NB4 (cell line): Measurements from ENCODE around the gene SCFD2.

Experiments
- DNase-seq: peaks from one replicate; pipeline ENCODE4 v3.0.0; 2010; ENCODE audit warnings: low read depth
- H3K4me3 ChIP-seq: one replicate; pipeline ENCODE4 v1.5.1; 2011; ENCODE audit warnings: mild to moderate bottlenecking, low read depth, low read length, moderate library complexity
- MYC ChIP-seq: IDR thresholded peaks from 2 replicates; pipeline ENCODE4 v1.6.1; 2011; ENCODE audit warnings: low read depth, low read length
- POLR2A ChIP-seq: IDR thresholded peaks from 2 replicates; pipeline ENCODE4 v1.6.1; 2011; ENCODE audit warnings: mild to moderate bottlenecking; ENCODE audit not compliant: insufficient read length; ENCODE audit errors: extremely low read depth
- TF ChIP-seq, protein P1 (sequence below): IDR thresholded peaks from one replicate; pipeline ENCODE4 v1.5.1; 2012; ENCODE audit warnings: low read depth, low read length
- TF ChIP-seq, protein P2 (sequence below): IDR thresholded peaks from 2 replicates; pipeline ENCODE4 v1.6.1; 2011; ENCODE audit warnings: low read depth, low read length

The SCFD2 gene

DNA sequence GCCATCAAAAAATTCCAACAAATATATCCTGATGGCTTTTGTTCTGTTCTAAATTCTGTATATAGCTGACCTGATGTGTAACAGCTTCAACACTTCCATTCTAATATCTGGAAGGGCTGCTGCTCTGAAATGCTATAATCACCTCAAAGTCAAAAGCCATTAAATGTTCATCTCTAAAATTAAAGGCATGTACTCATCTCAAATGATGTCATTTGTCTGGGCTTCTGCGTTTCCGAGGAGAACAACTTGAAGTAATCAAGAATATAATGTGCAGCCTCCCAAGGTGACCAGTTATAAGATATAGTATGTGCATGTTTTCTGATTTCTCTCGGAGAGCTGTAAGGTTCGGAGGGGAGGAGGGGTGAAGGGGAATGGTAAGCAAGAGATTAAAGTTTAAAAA lies 237.6 kb downstream of the SCFD2 start:
- DNase-seq = no peak
- H3K4me3 ChIP-seq = no peak overlapping the region
- TF ChIP-seq MYC (no peak), POLR2A (no peak)
- TF ChIP-seq, protein P1, sequence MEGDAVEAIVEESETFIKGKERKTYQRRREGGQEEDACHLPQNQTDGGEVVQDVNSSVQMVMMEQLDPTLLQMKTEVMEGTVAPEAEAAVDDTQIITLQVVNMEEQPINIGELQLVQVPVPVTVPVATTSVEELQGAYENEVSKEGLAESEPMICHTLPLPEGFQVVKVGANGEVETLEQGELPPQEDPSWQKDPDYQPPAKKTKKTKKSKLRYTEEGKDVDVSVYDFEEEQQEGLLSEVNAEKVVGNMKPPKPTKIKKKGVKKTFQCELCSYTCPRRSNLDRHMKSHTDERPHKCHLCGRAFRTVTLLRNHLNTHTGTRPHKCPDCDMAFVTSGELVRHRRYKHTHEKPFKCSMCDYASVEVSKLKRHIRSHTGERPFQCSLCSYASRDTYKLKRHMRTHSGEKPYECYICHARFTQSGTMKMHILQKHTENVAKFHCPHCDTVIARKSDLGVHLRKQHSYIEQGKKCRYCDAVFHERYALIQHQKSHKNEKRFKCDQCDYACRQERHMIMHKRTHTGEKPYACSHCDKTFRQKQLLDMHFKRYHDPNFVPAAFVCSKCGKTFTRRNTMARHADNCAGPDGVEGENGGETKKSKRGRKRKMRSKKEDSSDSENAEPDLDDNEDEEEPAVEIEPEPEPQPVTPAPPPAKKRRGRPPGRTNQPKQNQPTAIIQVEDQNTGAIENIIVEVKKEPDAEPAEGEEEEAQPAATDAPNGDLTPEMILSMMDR = no peak
- TF ChIP-seq, protein P2, sequence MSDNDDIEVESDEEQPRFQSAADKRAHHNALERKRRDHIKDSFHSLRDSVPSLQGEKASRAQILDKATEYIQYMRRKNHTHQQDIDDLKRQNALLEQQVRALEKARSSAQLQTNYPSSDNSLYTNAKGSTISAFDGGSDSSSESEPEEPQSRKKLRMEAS = no peak

DNA sequence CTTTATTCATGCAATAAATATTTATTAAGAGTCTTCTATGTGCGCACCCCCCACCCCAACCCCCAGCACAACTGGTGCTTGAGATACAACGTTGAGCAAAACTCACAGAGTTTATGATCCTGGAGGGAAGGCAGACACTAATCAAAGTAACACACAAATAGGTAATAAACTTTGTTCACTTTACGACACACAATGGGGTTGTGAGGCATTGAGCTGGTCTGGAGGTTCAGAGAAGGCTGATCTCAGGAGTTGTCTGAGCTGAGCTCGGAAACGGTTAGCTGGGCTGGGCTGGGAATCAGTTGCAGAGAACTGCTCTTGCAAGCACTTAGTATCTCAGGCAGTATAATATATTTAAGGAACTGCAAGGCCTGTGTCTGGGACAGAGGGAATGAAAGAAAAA lies 238.5 kb downstream of the SCFD2 start:
- DNase-seq = no peak
- no peak for TF ChIP-seq POLR2A
- TF ChIP-seq, protein P1 = no peak
- H3K4me3 ChIP-seq = no peak overlapping the region

DNA sequence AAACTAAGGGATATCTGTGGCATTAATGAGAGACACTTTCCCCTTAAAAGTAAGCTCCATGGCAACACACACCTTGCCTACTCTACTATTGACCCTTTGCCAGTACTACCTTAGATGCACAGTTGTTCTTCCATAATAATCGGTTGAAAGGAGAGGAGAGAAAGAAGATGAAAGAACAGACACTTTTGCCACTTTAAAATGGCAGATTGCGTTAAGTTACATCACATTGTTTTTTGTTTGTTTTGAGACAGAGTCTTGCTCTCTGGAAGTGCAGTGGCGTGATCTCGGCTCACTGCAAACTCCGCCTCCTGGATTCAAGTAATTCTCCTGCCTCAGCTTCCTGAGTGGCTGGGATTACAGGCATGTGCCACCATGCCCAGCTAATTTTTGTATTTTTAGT lies 239.8 kb downstream of the SCFD2 start:
- DNase-seq = no peak
- TF ChIP-seq, protein P2 = no peak
- TF ChIP-seq, protein P1 = no peak
- H3K4me3 ChIP-seq = no peak overlapping the region

DNA sequence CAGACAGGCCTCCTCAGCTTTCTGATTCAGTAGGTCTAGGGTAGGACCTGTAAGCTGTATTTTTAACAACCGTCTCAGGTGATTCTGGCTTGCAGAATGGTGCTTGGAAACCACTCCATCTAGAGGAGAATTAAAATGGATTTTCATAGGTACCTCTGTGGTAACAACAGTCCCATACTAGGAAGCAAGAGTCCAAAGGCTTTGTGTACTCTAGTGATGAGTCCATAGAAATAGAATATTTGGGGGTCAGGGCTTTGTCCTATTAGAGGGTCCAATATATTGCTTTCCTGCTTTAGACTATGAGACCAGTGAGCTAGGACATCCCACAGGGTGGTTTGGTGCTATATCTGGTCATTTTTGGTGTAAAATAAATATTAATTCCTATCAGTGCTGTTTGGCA lies 242.0 kb downstream of the SCFD2 start:
- TF ChIP-seq, protein P1 = no peak
- TF ChIP-seq POLR2A (no peak), MYC (no peak)
- TF ChIP-seq, protein P2 = no peak
- DNase-seq = no peak
- no peak overlapping the region for H3K4me3 ChIP-seq

DNA sequence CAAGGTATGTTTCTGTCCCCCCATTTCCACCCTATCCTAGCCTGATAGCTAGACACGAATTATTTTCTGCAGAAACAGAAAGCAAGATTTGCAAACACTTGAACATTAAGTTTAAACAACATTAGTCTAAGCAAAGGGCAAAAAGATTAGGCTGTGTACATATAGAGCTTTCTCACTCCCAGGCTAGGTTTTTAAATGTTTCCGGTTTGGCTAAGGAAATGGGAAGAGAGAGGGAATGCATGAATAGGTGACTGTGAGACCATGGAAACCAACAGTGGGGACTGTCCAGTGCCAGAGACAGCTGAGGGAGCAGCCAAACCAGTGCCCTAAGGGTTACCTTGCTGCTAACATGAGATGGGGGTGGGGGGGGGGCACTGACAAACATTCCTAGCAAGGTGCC lies 242.7 kb downstream of the SCFD2 start:
- TF ChIP-seq, protein P1 = no peak
- TF ChIP-seq MYC (no peak), POLR2A (no peak)
- DNase-seq = no peak
- no peak overlapping the region for H3K4me3 ChIP-seq

DNA sequence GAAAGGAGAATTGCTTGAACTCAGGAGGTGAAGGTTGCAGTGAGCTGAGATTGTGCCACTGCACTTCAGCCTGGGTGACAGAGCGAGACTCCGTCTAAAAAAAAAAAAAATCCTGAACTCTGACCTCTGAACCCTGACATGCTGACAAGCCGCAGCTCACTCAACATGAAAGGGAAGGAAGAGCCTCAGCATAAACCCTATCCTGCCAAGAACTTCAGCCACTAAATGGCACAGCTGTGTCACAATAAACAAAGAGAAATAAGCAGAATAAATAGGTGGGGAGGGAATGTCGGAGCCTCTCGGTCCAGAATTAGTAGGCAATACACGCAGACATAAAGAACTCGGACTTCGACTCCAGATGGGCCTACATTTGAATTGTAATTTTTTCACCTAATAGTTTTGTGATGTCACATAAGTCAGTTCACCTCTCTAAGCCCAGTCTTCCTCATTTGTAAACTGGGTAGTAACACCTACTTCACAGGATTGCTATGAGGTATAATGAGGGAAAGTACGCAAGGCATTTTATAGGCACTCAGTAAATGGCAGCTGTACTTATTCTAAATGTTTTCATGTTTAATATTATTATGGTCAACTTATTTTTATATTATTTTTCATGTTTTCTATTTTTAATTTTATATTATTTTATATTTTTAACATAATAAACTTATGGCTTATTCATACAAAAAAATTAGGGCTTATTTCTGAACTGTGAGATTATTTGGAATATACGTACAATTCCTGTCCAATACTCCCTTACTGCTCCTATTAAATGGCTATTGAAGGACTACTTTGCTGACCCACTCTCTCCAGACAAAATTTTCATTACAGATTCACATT lies 243.4 kb downstream of the SCFD2 start:
- H3K4me3 ChIP-seq = no peak overlapping the region
- no peak for DNase-seq
- TF ChIP-seq MYC (no peak), POLR2A (no peak)
- TF ChIP-seq, protein P1 = no peak
- TF ChIP-seq, protein P2 = no peak
